Non-pigmented ciliary epithelial cell (primary cell): ENCODE results near the gene OVCA2.

Experiments
- DNase-seq: peaks from one replicate; pipeline ENCODE4 v3.0.0-alpha.2; 2010; ENCODE audit warnings: low read depth

Gene OVCA2

DNA sequence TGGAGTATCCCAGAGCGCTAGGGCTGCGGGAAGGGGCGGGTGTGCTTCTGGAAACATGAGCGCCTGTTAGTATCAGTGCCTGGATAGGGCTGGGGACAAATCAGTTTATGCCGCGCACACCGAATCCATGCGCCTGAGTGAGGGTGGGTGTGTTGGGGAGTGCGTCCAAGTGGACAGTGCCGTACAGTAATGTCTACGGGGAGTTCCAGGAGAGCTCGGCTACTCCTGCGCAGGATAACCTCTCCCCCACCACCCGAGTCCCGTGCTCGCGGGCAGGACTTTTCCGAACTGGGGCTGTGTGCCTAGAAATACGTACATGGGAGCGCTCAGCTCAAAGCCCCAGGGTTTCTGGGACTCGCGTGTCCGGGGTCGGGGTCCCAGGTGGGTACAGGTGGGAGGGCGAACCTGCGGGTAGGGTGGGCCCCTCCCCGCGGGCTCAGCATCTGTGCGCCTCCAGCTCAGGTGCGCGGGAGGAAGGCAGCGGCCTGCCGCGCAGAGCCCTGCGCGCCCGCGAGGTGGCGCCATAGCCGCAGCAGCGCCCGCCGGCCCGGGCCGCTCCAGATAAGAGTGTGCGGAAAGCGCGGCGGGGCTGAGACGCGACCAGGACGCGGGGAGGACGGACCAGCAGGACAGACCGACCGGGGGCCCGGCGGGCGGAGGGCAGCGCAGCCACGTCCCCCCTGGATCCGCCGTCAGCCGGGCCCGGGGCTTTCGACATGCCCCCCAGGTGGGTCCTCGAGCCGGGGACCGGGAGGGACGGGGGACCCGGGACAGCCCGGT is 12.9 kb downstream of the OVCA2 start, which contains the start of gene HIC1:
Gene HIC1 (plus strand): TSS at position 592 of the 780 bp plus-strand sequence. CDS start 1,588 bp downstream, outside the sequence.
- no peak for DNase-seq

GRCh38 chr17:2055292-2056205 is 13.7 kb downstream of the OVCA2 start:
- DNase-seq, result no peak

DNA sequence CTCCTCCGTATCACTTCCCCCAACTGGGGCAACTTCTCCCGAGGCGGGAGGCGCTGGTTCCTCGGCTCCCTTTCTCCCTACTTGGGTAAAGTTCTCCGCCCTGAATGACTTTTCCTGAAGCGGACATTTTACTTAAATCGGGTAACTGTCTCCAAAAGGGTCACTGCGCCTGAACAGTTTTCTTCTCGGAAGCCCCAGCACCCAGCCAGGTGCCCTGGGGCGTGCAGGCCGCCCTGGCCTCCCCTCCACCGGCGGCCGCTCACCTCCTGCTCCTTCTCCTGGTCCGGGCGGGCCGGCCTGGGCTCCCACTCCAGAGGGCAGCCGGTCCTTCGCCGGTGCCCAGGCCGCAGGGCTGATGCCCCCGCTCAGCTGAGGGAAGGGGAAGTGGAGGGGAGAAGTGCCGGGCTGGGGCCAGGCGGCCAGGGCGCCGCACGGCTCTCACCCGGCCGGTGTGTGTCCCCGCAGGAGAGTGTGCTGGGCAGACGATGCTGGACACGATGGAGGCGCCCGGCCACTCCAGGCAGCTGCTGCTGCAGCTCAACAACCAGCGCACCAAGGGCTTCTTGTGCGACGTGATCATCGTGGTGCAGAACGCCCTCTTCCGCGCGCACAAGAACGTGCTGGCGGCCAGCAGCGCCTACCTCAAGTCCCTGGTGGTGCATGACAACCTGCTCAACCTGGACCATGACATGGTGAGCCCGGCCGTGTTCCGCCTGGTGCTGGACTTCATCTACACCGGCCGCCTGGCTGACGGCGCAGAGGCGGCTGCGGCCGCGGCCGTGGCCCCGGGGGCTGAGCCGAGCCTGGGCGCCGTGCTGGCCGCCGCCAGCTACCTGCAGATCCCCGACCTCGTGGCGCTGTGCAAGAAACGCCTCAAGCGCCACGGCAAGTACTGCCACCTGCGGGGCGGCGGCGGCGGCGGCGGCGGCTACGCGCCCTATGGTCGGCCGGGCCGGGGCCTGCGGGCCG is 14.7 kb downstream of the OVCA2 start:
- no peak for DNase-seq

DNA sequence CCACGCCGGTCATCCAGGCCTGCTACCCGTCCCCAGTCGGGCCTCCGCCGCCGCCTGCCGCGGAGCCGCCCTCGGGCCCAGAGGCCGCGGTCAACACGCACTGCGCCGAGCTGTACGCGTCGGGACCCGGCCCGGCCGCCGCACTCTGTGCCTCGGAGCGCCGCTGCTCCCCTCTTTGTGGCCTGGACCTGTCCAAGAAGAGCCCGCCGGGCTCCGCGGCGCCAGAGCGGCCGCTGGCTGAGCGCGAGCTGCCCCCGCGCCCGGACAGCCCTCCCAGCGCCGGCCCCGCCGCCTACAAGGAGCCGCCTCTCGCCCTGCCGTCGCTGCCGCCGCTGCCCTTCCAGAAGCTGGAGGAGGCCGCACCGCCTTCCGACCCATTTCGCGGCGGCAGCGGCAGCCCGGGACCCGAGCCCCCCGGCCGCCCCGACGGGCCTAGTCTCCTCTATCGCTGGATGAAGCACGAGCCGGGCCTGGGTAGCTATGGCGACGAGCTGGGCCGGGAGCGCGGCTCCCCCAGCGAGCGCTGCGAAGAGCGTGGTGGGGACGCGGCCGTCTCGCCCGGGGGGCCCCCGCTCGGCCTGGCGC is 15.4 kb downstream of the OVCA2 start:
- DNase-seq, result no peak

GRCh38 chr17:2057760-2058585 is 16.2 kb downstream of the OVCA2 start:
- DNase-seq, result no peak

DNA sequence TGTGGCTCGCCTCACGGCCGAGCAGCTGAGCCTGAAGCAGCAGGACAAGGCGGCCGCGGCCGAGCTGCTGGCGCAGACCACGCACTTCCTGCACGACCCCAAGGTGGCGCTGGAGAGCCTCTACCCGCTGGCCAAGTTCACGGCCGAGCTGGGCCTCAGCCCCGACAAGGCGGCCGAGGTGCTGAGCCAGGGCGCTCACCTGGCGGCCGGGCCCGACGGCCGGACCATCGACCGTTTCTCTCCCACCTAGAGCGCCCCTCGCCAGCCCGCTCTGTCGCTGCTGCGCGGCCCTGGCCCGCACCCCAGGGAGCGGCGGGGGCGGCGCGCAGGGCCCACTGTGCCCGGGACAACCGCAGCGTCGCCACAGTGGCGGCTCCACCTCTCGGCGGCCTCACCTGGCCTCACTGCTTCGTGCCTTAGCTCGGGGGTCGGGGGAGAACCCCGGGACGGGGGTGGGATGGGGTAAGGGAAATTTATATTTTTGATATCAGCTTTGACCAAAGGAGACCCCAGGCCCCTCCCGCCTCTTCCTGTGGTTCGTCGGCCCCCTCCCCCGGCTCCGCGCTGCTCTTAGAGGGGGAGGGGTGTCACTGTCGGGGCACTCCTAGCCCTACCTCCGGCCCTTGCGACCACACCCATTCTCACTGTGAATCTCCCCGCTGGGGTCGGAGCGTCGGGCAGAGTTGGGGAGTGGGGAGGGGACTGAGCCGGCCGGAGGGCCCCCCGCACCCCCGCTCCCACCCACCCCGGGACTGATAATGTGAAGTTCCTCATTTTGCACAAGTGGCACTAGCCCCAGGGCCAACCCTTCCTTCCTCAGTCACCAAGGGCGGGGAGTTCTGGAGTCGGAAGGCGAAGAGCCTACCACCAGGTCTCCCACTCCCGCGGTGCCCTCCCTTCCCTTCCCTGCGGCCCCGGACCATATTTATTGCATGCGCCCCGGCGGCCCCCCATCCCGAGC is 17.0 kb downstream of the OVCA2 start:
- DNase-seq, result no peak

DNA sequence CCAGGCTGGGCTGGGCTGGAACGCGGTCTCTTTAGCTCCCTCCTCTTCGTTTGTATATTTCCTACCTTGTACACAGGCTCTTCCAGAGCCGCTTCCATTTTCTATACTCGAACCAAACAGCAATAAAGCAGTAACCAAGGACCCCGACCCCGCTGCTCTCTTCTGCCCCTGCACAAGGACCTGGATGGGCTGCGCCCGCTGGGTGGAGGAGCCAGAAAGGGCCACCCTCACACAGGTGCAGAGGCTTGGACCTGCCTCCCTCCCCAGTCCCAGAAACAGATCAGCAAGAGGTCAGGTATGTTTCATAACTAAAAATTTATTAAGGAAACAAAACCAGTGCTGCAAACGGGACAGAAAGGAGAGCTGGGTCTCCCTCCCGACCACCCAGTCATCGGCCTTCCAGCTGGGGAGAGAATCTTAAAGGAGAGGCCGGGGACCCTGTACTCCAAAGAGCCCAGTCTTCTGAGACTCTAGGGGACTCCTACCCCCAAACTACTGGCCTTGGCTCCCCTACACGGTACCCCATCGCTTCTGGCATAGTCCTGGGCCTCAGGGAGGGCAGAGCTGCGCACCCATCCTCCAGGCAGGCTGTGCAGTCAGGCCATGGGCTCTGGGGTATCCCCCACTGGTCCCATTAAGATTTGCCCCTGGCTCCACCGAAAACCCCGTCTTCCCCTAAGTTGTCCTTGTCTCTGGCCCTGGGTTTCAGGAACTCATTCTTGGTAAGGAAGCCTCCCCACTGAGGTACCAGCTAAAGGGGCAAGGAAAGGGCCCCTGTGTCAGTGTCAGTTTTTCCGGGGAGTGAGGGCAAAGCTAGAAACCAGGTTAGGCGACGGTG is 17.9 kb downstream of the OVCA2 start:
- DNase-seq, result no peak

GRCh38 chr17:2060385-2060658 is 18.5 kb downstream of the OVCA2 start:
- no peak for DNase-seq

GRCh38 chr17:2060681-2061440 is 19.0 kb downstream of the OVCA2 start:
- no peak for DNase-seq

- no peak for DNase-seq
Observed at GRCh38 chr17:2061441-2061958, 19.7 kb downstream of the OVCA2 start.

- no peak for DNase-seq
Observed at GRCh38 chr17:2062571-2063183, 20.9 kb downstream of the OVCA2 start.

DNA sequence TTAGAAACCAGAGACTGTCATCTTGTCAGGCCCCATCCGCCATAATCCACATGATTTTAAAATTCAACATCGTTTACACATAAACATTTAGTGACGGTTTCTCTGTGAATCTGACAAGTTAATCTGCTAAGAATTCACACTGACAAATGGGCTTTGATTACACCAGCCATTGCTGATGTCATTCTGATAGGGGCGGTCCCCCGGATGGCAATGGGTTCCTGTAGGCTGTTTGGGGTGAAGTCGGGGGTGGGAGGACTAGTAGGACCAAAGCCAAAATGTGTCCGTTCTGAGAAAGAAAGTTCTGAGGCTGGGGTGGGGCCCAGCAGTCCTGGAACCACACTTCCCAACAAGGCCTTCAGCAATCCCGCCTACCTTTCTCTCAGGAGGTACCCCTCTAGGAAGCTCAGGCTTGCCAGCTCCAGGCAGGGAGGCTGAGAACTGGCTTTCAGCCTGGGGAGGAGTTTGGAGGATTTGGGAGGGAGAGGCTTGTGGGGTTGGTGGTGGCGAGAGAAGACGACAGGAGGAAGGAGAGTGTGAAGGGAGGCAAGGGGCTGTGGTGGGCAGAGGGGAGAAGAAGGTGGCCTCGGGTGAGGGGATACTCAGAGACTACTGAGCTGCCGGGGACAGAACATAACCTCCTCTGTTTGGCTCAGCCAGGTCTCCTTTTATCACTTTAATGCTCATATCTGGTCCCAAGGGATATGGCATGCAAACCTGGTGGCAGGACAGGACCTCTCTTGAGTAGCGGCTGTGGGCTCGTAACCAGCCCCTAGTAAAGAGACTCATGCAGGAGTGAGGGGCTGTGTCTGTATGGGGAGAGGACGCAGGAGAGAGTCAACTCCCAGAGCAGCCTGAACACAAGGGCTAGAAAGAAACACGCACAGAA is 21.7 kb downstream of the OVCA2 start:
- no peak for DNase-seq

GRCh38 chr17:2064147-2064489 is 22.3 kb downstream of the OVCA2 start:
- no peak for DNase-seq

DNA sequence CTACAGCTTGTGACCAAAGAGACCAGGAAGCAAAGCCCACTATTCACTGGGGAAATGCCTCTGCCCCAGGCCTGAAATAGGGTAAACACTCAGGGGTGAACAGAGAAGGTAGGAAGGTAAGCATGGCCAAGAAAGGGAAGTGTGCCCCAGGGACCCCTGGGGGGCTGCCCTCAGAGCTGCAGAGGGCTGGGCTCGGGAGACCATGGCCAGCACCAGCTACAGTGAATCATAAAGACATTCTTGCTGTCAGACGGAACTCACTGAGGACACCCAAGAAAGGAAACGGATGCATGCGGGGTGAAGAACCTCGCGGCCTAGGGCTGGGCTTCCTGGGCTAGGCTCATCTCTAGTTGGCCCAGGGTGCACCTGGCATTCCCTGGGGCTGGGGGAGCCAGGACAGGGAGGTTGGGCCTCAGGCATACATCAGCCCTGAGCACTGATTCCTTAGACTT is 22.7 kb downstream of the OVCA2 start:
- DNase-seq, result no peak

DNA sequence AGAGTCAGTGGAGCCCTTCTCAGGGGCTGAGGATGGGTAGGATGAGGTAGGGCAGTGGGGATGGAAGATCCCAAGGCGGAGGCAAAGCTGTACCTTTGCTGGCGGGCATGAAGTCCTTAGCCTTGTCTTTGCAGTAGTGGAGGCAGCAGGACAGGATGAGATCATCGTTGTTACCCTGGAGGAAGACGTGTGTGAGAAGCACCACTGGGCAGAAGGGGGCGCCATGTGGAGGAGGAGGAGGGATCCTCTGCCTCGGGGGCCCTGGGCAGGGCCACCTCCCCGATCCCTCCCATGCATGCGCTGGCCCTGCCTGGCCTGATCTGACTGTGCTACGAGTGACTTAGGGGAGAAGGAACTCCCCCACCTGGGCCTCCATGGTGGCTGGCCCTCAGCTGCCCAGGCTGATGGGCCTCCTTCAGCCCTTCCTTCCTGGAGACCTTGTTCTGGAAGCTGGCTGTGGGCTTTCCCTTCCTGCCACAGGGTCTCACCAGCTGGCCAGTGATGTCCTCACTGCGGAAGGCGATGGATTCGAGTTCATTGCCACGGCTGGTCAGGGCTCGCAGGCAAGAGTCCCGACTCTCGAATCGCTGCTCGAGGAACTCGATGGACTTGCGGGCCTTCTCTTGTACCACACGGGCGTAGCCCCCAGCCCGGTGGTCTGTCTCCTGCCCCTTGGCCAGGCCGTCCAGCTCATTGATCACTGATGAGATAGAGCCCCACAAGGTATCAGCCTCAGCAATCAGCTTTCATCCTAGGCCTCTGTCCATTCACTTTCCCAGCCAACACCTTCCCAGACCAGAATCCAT is 23.4 kb downstream of the OVCA2 start:
- no peak for DNase-seq
